Activated CD8-positive, alpha-beta memory T cell treated with anti-CD3 and anti-CD28 coated beads, Interleukin-2, amount 50 U/mL, for 1 hour (primary cell): ENCODE data around the gene ARFIP1.
"Not testable (repeated sequence)": the region's sequence is repeated elsewhere in the genome, so short reads cannot be mapped to it uniquely, and the experiment has no call there.

Experiments
- DNase-seq: peaks from one replicate; pipeline ENCODE4 v3.0.0-alpha.2; 2020; ENCODE audit errors: extremely low read depth

Gene ARFIP1

DNA sequence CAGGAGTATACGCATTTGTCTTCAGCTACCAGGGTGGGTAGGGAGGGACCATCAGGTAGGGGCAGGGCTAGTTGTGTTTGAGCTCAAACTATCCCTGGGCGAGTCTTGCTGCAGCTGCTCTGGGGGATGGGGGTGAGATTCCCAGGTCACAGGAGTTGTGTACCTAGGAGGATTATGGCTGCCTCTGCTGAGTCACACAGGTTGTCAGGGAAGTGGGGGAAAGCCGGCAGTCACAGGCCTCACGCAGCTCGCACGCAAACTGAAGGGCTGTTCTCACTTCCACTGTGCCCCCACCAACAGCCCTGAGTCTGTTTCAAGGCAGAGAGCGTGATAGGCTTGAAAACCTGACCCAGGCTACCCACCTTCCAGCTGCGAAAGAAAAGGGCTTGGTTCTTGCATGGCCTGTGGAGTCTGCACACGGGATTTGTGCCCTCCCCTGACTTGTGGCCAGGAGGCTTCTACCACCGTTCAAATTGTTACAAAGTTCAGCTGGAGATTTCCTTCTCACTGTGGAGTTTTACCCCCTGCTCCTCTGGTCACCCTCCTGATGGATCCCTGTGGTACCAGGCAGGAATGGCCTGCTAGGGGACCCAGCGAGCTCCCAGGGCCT is 63.8 kb downstream of the ARFIP1 start:
- no peak for DNase-seq

DNA sequence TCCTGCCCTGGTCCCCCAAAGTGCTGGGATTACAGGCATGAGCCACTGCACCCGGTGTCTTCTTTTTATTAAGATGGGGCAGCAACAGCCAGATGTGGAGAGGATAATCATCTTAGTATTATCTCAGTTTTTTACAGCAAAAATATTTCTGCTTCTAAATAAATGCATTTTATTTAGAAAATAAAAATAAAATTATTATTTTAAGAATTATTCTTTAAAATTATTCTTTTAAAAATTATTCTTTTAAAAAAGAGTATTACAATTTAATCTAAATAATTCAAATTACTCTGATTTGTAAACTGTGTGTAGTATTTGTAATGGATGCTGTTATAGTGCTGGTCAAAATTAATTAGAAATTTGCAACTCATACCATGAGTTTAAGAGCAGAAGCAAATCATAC is 67.6 kb downstream of the ARFIP1 start:
- no peak for DNase-seq

DNA sequence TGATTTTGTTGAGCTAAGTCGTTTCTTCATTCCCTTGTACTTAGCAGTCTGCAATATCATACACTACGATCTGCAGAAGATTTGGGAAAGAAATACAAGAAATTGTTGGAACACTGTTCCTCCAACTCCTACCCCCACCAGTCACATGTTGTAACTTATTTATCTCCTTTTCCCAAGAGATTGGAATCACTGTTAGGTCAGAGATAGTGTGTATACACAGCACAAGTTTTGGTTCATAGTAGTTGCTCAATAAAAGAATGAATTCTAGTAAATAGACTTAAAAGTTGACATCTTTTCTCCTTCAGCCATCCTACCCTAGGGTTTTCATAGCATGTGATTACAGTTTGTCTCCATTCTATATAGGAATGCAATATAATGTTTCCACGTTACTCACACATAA is 68.8 kb downstream of the ARFIP1 start:
- DNase-seq, result no peak

DNA sequence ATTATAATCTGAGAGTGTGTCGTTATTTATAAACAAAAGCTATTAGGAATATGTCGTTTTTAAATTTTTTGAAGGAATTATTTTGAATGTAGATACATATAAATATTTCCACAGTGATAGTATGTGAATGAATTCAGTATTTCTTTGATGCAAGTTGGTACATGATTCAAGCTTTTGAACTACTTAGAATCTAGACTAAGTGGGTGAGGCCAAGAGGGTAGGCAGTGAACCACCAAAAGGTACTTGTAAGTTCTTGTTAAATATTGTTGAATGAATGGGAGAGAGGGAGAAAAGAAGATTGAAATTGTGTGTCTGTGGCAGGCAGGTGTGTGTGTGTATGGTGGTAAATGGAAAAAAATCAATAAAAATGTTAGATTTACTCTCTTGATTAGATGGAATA is 69.6 kb downstream of the ARFIP1 start:
- no peak for DNase-seq

DNA sequence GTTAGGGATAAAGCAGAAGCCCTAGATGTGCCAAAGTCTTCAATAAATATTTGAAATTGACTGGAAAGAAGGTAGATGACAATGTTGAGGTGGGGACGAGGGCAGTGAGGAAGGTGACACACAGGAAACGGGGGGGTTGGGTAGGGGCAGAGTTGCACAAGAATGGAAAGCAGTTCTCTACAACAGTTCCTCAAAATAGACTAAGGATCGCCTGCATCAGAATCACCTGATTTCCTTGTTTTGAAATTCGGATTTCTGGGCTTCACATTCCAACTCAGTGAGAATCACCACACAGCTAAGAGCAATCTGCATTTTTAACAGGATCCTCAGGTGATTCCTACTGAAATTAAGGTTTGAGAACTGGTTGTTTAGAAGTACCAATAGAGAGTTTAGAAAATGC is 70.6 kb downstream of the ARFIP1 start:
- no peak for DNase-seq

DNA sequence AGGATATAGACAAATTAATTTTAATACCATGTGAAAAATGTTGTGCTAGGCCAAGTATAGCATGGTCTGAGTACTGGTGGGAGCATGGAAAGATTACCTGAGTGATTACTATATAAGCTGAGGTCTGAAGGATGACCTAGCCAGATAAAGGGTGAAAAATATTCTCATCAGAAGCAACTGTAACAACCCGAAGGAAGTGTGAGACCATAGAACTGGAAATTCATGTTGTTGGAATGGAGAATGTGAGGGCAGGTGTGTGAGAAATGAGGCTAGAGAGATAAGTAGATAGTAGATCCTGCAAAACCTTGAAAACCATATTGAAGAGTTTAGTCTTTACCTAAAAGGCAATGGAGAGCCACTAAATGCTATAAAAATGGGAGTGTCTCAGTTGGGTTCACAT is 71.5 kb downstream of the ARFIP1 start:
- no peak for DNase-seq

DNA sequence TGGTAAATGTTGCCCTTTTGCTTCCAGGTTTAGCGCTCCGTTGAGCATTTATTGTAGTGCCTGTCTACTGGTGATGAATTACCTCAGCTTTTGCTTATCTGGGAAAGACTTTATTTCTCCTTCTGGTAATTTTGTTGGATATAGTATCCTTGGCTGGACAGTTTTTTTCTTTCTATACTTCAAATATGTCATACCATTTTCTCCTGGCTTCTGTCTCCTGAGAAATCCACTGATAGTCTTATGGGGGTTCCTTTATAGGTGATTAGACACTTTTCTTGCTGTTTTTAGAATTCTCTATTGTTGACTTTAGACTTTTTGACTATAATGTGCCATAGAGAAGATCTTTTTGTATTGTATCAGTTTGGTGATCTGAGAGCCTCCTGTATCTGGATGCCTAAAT is 73.5 kb downstream of the ARFIP1 start:
- DNase-seq, result no peak

DNA sequence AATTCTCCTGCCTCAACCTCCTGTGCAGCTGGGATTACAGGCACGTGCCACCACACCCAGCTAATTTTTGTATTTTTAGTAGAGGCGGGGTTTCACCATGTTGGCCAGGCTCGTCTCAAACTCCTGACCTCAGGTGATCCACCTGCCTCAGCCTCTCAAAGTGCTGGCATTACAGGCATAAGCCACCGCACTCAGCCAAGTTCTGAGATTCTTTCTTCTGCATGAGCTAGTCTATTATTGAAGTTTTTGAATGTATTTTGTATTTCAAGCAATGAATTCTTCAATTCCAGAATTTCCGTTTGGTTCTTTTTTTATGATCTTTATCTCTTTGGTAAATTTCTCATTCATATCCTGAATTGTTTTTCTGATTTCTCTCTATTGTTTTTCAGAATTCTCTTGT is 74.3 kb downstream of the ARFIP1 start:
- not testable (repeated sequence) for DNase-seq

DNA sequence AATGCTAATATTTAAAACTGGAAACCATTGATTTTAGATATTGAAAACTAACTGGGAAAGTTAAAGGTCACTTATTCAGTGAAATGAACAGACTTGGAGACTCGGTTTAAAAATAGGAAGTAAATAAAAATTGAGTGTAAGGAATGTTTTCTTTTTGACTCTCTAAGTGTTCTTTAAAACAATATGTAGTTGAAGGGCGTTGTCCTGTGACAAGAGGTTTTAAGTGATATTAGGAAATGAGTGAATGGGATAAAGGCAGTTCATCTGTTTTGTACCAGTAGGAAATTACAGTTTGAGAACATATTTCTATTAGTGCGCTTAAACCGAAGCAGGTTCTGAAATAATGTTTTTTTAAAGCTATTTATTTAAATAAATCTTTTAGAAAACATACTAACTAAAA is 77.2 kb downstream of the ARFIP1 start:
- DNase-seq, result no peak

DNA sequence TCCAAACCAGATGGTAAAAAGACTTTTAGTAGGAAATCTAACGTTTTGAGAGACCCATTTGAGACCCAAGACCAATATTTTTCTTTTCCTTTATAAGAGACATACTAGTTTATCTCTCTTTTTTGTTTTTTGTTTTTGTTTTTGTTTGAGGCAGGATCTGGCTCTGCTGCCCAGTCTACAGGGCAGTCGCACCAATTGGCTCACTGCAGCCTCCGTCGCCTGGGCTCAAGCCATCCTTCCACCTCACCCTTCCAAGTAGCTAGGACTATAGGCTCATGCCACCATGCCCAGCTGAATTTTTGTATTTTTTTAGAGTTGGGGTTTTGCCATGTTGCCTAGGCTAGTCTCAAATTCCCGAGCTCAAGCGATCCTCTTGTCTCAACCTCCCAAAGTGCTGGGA is 79.2 kb downstream of the ARFIP1 start:
- DNase-seq, result no peak

DNA sequence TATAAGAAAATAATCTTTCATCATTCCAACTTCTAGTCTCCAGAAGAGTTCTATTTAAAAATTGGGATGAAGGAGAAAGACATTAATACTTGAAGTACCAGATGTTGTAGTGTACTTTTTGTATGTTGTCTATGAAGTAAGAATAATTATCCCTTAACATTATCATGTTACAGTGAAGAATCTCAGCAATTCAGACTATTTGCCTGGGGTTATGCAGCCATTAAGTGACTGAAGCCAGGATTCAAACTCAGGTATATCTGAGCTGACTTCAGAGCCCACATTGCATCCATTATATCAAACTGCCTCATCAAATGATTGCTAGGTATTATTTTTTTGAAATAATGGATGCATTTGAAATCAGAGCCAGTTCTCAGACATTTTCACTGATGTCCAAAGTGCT is 80.3 kb downstream of the ARFIP1 start:
- no peak for DNase-seq

DNA sequence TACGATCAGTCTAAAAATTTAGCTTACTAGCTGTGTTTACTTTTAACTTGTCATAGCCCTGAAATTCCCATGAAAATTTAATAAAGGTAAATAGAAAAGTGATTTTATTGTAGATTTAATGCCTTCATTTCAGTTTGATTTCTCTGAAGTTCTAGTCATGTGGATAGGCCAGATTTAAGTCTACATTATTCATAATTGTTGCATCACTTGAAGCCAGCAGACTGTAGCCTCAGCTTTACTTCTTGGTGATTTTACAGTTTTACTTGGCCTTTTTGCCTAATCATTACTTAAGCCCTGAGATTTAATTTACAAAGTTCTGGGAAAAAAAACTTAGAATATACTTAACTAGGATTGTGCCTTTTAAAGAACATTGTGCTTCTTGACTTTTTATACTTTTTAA is 82.9 kb downstream of the ARFIP1 start:
- DNase-seq, result no peak

DNA sequence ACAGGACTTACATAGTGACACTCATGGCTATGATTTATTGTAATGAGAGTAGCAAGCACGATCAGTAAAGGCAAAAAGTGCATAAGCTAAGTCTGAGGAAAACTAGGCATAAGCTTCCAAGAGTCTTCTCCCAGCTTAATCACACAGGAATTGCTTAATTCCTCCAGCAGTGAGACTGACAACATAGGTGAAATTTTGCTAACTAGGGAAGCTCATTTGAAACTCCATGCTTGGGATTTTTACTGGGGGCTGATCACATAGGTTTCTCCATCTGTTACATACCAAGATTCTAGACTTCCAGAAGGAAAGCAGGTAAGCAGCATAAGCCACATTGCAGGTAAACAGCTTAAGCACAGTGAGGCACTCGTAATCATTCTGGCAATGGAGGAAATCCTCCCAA is 84.6 kb downstream of the ARFIP1 start:
- no peak for DNase-seq

DNA sequence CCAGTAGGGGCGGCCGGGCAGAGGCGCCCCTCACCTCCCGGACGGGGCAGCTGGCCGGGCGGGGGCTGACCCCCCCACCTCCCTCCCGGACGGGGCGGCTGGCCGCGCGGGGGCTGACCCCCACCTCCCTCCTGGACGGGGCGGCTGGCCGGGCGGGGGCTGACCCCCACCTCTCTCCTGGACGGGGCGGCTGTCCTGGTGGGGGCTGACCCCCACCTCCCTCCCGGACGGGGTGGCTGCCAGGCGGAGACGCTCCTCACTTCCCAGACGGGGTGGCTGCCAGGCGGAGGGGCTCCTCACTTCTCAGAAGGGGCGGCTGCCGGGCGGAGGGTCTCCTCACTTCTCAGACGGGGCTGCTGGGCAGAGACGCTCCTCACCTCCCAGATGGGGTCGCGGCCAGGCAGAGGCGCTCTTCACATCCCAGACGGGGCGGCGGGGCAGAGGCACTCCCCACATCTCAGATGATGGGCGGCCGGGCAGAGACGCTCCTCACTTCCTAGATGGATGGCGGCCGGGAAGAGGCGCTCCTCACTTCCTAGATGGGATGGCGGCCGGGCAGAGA is 86.8 kb downstream of the ARFIP1 start:
- not testable (repeated sequence) for DNase-seq

DNA sequence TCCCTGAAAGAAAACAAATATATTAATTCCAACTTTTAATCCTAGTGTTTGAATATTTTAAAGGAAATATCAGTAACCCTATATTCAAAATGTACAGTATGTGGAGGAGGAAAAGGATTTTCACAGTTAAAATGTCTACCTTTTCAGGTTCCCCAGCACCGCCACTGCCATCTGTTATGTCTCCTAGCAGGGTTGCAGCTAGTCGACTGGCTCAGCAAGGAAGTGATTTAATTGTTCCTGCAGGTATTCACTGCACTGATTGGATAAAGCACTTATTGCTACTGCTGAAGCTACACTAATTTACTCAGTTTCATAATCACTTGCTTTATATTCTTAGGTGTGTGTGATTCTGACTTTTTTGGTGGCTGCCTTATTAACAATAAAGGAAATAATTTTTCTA is 90.9 kb downstream of the ARFIP1 start:
- DNase-seq, result no peak

DNA sequence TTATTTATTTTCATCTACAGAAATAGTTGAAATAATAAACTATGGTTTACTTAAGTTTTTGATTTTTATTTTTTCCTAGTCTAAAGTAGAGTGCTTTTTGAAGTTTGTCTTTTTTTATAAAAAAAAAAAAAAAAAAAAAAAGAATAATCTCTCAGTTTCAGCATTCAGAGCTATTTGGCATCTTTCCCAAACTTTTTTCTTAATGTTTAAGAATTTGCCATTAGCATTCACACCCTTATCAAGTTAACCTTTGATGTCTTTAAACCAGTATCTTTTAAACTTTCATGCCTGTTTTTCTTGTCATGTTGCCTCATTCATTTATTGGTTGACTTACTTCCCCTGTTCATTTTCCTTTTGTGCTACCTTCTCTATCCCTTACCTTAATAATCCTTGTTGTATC is 95.5 kb downstream of the ARFIP1 start:
- DNase-seq, result no peak

DNA sequence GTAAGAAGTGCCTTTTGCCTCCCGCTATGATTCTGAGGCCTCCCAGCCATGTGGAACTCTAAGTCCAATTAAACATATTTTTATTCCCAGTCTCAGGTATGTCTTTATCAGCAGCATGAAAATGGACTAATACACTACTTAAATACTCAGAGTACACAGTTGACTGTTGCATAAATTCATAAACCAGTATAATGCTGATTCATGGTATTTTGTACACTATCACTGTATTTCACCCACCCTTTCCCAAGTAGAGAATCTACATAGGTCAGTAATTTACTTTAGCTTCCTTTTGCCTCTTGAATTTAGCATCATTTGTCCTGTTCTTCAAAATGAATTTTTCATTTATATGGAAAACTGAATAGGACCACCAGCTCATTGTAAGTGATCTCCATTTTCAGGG is 98.1 kb downstream of the ARFIP1 start:
- DNase-seq, result no peak

DNA sequence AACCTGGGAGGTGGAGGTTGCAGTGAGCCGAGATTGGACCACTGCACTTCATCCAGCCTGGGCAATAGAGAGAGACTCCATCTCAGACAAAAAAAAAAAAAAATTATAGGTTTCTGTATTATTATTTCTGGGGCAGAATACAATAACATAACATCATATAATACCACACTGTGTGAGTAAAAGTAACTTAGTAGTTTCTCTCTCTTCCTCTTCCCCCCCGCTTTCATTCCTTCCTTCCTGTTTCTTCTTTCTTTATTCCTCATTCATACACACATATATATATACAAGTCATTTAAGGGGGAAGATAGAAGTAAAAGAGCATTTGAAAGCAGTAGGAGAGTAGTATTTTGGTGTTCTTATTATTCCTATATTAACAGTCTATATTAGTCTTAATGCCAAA is 100.5 kb downstream of the ARFIP1 start:
- DNase-seq, result no peak

DNA sequence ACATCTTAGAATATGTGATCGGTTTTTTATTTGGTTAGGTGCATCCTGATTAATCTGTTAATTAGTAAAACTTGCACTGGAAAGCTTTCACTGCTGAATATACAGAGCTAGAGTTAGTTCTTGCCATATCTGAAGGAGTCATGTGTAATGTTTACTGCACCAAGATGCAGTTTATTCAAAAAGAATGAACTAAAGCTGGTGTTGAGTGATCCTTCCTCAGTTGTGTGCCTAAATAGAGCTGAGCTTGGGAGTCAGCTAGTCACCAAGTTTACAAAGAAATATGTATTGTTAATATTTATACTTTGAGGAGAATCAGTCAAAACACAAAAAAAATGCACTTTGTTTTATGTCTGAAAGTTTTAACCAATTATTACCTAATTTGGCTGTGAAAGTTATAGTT is 102.2 kb downstream of the ARFIP1 start:
- DNase-seq, result no peak

DNA sequence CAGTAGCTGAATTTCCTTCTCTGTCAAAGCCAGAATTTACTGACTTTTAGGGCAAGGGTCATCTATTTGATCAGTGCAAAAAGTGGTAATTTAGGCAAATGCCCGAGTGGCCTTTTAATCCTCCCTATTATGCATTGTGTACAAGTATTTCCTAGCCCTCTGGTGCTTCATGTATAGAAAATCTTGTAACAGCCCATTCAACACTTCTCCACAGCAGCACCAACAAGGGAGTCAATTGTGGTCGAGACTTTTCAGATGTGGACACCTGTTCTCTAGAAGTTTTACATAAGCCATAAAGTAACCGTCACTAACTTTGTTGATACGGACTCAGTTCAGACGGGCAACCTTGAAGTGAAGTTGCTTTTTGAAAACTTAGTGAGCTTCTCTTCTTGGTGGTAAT is 105.4 kb downstream of the ARFIP1 start:
- DNase-seq, result no peak

DNA sequence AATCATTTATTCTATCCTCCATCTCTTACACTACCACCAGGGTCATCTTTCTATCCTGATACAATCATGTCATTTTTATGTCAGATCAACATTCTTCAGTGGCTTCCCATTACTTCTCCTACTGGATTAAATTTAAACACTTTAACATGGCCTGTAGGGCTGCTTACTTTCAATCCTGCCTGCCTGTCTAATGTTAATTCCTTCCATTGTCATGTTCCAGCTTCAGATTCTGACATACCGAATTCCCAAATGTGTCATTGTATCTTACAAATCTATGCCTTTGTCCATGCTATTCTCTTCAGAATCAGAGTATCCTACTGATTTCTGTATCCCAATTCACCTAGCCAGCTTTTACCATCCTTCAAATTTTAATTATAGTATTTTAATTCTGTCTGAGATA is 106.4 kb downstream of the ARFIP1 start:
- no peak for DNase-seq

DNA sequence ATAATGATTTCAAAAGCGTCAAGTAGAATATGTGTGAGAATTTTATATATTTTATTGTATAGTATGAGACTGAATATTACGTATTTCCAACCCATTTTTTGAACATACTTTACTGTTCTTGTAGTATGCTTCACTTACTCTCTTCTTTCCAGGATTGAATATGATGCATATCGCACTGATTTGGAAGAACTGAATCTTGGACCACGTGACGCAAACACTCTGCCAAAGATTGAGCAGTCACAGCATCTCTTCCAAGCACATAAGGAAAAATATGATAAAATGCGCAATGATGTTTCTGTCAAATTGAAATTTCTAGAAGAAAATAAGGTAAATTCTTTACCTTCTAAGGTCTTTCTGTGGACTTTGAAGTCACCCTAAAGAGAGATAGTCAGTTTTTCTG is 108.2 kb downstream of the ARFIP1 start:
- no peak for DNase-seq

DNA sequence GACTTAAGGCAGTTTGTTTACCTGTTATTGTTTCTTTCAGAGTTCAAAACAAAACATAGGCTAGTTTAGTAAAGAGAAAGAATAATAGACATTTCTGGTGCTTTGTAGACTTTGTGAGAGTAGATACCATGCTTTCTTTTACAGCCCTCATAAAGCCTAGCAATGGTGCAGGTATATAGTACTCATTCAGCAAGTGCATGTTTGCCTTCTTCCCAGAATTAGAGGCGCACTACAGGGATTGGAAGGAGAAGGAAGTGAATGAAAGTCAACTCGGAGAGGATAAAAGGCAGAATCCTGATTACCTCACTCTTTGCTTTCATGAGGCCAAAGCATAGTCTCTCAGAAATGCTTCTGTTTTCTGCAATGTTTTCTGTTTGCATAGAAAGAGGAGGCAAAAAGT is 113.2 kb downstream of the ARFIP1 start:
- DNase-seq, result no peak

DNA sequence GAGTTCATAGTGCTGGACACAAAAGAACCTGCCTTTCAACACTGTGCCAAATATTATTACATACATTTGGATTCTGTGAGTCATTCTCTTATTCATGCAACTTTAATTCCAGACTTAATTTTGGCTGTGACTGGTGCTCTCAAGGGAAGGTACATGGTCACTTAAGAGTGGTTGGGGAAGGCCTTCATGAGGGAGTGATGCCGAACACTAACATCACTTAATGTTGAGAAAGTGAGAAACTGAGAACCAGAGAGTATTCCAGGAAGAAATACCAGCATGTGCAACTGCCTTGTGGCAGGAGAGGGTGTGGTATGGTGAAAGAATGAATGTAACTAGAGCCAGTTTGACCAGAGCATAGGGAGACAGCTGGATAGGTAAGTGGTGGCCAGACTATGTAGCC is 114.9 kb downstream of the ARFIP1 start:
- no peak for DNase-seq
